H9 (cell line): Measurements from ENCODE around the gene CBLIF. TPM values are rescaled to one million over a fixed set of nuclear protein-coding genes. Genes with fewer than 3 reads are reported as not detected.

Experiments
- DNase-seq: peaks from one replicate; pipeline ENCODE4 v3.0.0-alpha.2; 2017
- H2AFZ ChIP-seq: one replicate; pipeline ENCODE4 v1.6.1; 2013; ENCODE audit warnings: mild to moderate bottlenecking, low read length, control low read depth, moderate library complexity
- H2AK5ac ChIP-seq: 2 replicates; pipeline ENCODE4 v1.6.1; 2013; ENCODE audit warnings: low read length, control low read depth, mixed read lengths; ENCODE audit not compliant: insufficient read length
- H2BK120ac ChIP-seq: one replicate; pipeline ENCODE4 v1.6.1; 2013; ENCODE audit warnings: low read depth, mild to moderate bottlenecking, low read length, control low read depth, inconsistent platforms; ENCODE audit not compliant: poor library complexity, severe bottlenecking
- H2BK12ac ChIP-seq: 2 replicates; pipeline ENCODE4 v1.6.1; 2013; ENCODE audit warnings: low read length, control low read depth, mixed read lengths, low read depth; ENCODE audit not compliant: insufficient read length
- H2BK15ac ChIP-seq: 2 replicates; pipeline ENCODE4 v1.6.1; 2013; ENCODE audit warnings: low read depth, low read length, control low read depth
- H2BK20ac ChIP-seq: one replicate; pipeline ENCODE4 v1.6.1; 2013; ENCODE audit warnings: low read depth, mild to moderate bottlenecking, low read length, control low read depth, inconsistent platforms; ENCODE audit not compliant: poor library complexity, severe bottlenecking
- H2BK5ac ChIP-seq: 2 replicates; pipeline ENCODE4 v1.6.1; 2013; ENCODE audit warnings: low read length, control low read depth, mixed read lengths; ENCODE audit not compliant: insufficient read length
- H3K14ac ChIP-seq: 2 replicates; pipeline ENCODE4 v1.6.1; 2013; ENCODE audit warnings: low read length, control low read depth; ENCODE audit not compliant: insufficient read depth
- H3K18ac ChIP-seq: 2 replicates; pipeline ENCODE4 v1.6.1; 2013; ENCODE audit warnings: low read depth, mild to moderate bottlenecking, mixed read lengths, low read length, control low read depth; ENCODE audit not compliant: insufficient read length
- H3K23ac ChIP-seq: 2 replicates; pipeline ENCODE4 v1.6.1; 2013; ENCODE audit warnings: low read length, control low read depth, mixed read lengths, low read depth; ENCODE audit not compliant: insufficient read length
- H3K23me2 ChIP-seq: 2 replicates; pipeline ENCODE4 v1.6.1; 2013; ENCODE audit warnings: low read depth, mild to moderate bottlenecking, mixed read lengths, low read length, control low read depth; ENCODE audit not compliant: insufficient read length, poor library complexity, severe bottlenecking
- H3K27ac ChIP-seq: 2 replicates; pipeline ENCODE4 v1.5.1; 2013; ENCODE audit warnings: low read length, control low read depth, mixed read lengths, low read depth; ENCODE audit not compliant: insufficient read length
- H3K27me3 ChIP-seq: 2 replicates; pipeline ENCODE4 v1.6.1; 2013; ENCODE audit warnings: low read length, control low read depth, inconsistent platforms; ENCODE audit not compliant: insufficient read depth
- H3K4ac ChIP-seq: 2 replicates; pipeline ENCODE4 v1.6.1; 2013; ENCODE audit warnings: low read depth, mild to moderate bottlenecking, control low read depth, inconsistent platforms, low read length, moderate library complexity
- H3K4me1 ChIP-seq: 2 replicates; pipeline ENCODE4 v1.6.1; 2013; ENCODE audit warnings: low read length, control low read depth, inconsistent platforms; ENCODE audit not compliant: insufficient read depth
- H3K4me2 ChIP-seq: 2 replicates; pipeline ENCODE4 v1.6.1; 2013; ENCODE audit warnings: low read length, control low read depth, mixed read lengths; ENCODE audit not compliant: insufficient read length, insufficient read depth
- H3K56ac ChIP-seq: 2 replicates; pipeline ENCODE4 v1.6.1; 2013; ENCODE audit warnings: low read depth, mild to moderate bottlenecking, mixed read lengths, low read length, control low read depth; ENCODE audit not compliant: insufficient read length
- H3K79me1 ChIP-seq: 2 replicates; pipeline ENCODE4 v1.6.1; 2013; ENCODE audit warnings: low read depth, mild to moderate bottlenecking, moderate library complexity, low read length, control low read depth, inconsistent platforms; ENCODE audit not compliant: insufficient read depth, poor library complexity, severe bottlenecking
- H3K79me2 ChIP-seq: 2 replicates; pipeline ENCODE4 v1.6.1; 2013; ENCODE audit warnings: low read length, control low read depth, inconsistent platforms; ENCODE audit not compliant: insufficient read depth
- H3K9ac ChIP-seq: 2 replicates; pipeline ENCODE4 v1.6.1; 2013; ENCODE audit warnings: low read length, control low read depth, mixed read lengths; ENCODE audit not compliant: insufficient read length; ENCODE audit errors: extremely low read depth
- H3K9me3 ChIP-seq: one replicate; pipeline ENCODE4 v1.6.1; 2013; ENCODE audit warnings: low read depth, low read length, inconsistent platforms; ENCODE audit not compliant: control insufficient read depth
- H3T11ph ChIP-seq: one replicate; pipeline ENCODE4 v1.6.1; 2013; ENCODE audit warnings: mild to moderate bottlenecking, low read length, control low read depth, inconsistent platforms
- H4K20me1 ChIP-seq: one replicate; pipeline ENCODE4 v1.6.1; 2013; ENCODE audit not compliant: control insufficient read depth, insufficient read length, insufficient read depth
- H4K5ac ChIP-seq: 2 replicates; pipeline ENCODE4 v1.6.1; 2013; ENCODE audit warnings: low read depth, mild to moderate bottlenecking, mixed read lengths, low read length, control low read depth; ENCODE audit not compliant: insufficient read length
- H4K8ac ChIP-seq: replicated peaks from 2 replicates; pipeline ENCODE4 v1.6.1; 2013; ENCODE audit warnings: low read length, control low read depth, mixed read lengths, low read depth; ENCODE audit not compliant: insufficient read length
- H4K91ac ChIP-seq: 2 replicates; pipeline ENCODE4 v1.6.1; 2013; ENCODE audit warnings: low read depth, mild to moderate bottlenecking, moderate library complexity, mixed read lengths, low read length, control low read depth; ENCODE audit not compliant: insufficient read length
- H3K27ac Mint-ChIP-seq, 3 experiments: 2 replicates in 2 of 3; 3 replicates in 1 of 3; pipeline ENCODE4 v1.8.0; 2020 to 2021; ENCODE audit warnings: mixed read lengths in 3 of 3, mild to moderate bottlenecking in 1 of 3, moderate library complexity in 1 of 3
- H3K27me3 Mint-ChIP-seq: 2 replicates; pipeline ENCODE4 v1.8.0; 2021; ENCODE audit warnings: low read depth, mild to moderate bottlenecking, moderate library complexity, mixed read lengths
- H3K36me3 Mint-ChIP-seq, 3 experiments: 2 replicates in 2 of 3; 3 replicates in 1 of 3; pipeline ENCODE4 v1.8.0; 2020 to 2021; ENCODE audit warnings: low read depth in 3 of 3, mixed read lengths in 3 of 3; ENCODE audit not compliant: insufficient read depth in 1 of 3
- H3K4me1 Mint-ChIP-seq, 2 experiments: 2 replicates each; pipeline ENCODE4 v1.8.0; 2020; ENCODE audit warnings: mixed read lengths in 2 of 2
- H3K4me3 Mint-ChIP-seq, 2 experiments: 2 replicates in 1 of 2; 3 replicates in 1 of 2; pipeline ENCODE4 v1.8.0; 2020 to 2021; ENCODE audit warnings: mild to moderate bottlenecking in 2 of 2, mixed read lengths in 2 of 2, moderate library complexity in 1 of 2
- H3K9me3 Mint-ChIP-seq, 2 experiments: 2 replicates in 1 of 2; 3 replicates in 1 of 2; pipeline ENCODE4 v1.8.0; 2020; ENCODE audit warnings: mild to moderate bottlenecking in 2 of 2, mixed read lengths in 2 of 2, moderate library complexity in 1 of 2
- WGBS: extraction: QIAGEN DNeasy Blood & Tissue Kit; methylation state at CpG from one replicate; pipeline ENCODE4 v1.1.7; 2013; ENCODE audit warnings: missing lambda C conversion rate, low lambda C conversion rate, mixed read lengths; ENCODE audit not compliant: insufficient read length; ENCODE audit errors: extremely low coverage; 5-methylcytosine and 5-hydroxymethylcytosine counted together
- total RNA-seq: library from RNA; stranded (reverse); gene quantifications from 2 replicates; pipeline ENCODE4 v1.2.1, GENCODE V29; 2021
- TF ChIP-seq, protein P1 (sequence below): fragments of 200-600 bp; sonication (generic); conservative IDR thresholded peaks from 3 replicates; pipeline ENCODE4 v1.8.0; 2021; ENCODE audit warnings: antibody characterized with exemption, mild to moderate bottlenecking

CBLIF gene
- total RNA-seq, 1 experiment from 2014 or later: not detected

DNA sequence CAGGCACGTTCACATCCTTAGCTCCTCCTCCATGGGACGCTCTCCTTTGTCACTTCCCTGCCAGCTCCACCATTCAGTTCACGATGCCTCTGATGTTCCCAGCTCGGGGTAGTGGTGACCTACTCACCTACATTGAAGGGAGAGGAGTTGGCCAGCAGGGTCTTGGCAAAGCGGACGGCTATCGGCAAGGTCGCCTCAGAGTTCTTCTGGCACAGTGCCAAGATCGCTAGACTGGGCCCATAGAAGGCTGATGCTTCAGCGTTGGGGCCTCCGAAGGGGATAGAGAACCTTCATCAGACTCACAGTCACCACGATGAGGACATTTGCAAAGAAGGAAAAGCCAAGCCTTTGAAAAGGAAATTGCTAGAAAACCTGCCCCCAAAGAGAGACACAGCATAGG is 3.0 kb downstream of the CBLIF start:
- Histone ChIP-seq H4K91ac (no peak overlapping the region), H3K56ac (no peak overlapping the region), H4K8ac (no peak overlapping the region), H3K79me2 (no peaks in the 10 kb centered on the region), H3K23me2 (no peaks in the 10 kb centered on the region), H3K9me3 (no peaks in the 10 kb centered on the region), H3K27me3 (no peaks in the 10 kb centered on the region), H3K9ac (no peak overlapping the region), H3K4me2 (no peak overlapping the region), H3K4me1 (0 out of 2 replicates have a peak, but pooled peaks cover 3% of the 10 kb centered on the region), H3K23ac (no peak overlapping the region), H2BK5ac (no peak overlapping the region), H2BK20ac (no peak overlapping the region), H3K18ac (no peak overlapping the region), H4K5ac (no peak overlapping the region), H3K79me1 (no peaks in the 10 kb centered on the region), H3T11ph (no peak overlapping the region), H2AK5ac (no peak overlapping the region), H3K4ac (no peak overlapping the region), H2BK120ac (no peak overlapping the region), H3K27ac (no peak overlapping the region), H2BK15ac (no peak overlapping the region), H3K14ac (no peak overlapping the region), H4K20me1 (no peaks in the 10 kb centered on the region), H2BK12ac (no peak overlapping the region), H2AFZ (no peak overlapping the region)
- Mint-ChIP-seq H3K4me3 (no peak overlapping the region), H3K36me3 (no peaks in the 10 kb centered on the region), H3K4me1 (peaks cover 6% of the 10 kb centered on the region in 2 experiments), H3K27me3 (no peaks in the 10 kb centered on the region), H3K27ac (no peak overlapping the region; a peak in 1 of 7 replicates), H3K9me3 (no peaks in the 10 kb centered on the region)
- WGBS: no CpG with 5 or more reads among the region's 12 CpGs
- DNase-seq: no peak
- TF ChIP-seq, protein P1, sequence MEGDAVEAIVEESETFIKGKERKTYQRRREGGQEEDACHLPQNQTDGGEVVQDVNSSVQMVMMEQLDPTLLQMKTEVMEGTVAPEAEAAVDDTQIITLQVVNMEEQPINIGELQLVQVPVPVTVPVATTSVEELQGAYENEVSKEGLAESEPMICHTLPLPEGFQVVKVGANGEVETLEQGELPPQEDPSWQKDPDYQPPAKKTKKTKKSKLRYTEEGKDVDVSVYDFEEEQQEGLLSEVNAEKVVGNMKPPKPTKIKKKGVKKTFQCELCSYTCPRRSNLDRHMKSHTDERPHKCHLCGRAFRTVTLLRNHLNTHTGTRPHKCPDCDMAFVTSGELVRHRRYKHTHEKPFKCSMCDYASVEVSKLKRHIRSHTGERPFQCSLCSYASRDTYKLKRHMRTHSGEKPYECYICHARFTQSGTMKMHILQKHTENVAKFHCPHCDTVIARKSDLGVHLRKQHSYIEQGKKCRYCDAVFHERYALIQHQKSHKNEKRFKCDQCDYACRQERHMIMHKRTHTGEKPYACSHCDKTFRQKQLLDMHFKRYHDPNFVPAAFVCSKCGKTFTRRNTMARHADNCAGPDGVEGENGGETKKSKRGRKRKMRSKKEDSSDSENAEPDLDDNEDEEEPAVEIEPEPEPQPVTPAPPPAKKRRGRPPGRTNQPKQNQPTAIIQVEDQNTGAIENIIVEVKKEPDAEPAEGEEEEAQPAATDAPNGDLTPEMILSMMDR: no peak
